H9 (cell line): ENCODE data around the gene VDR. TPM values are rescaled to one million over a fixed set of nuclear protein-coding genes. Genes with fewer than 3 reads are reported as not detected.

Experiments
- DNase-seq: peaks from one replicate; pipeline ENCODE4 v3.0.0-alpha.2; 2017
- H2AFZ ChIP-seq: one replicate; pipeline ENCODE4 v1.6.1; 2013; ENCODE audit warnings: mild to moderate bottlenecking, low read length, control low read depth, moderate library complexity
- H2AK5ac ChIP-seq: 2 replicates; pipeline ENCODE4 v1.6.1; 2013; ENCODE audit warnings: low read length, control low read depth, mixed read lengths; ENCODE audit not compliant: insufficient read length
- H2BK120ac ChIP-seq: one replicate; pipeline ENCODE4 v1.6.1; 2013; ENCODE audit warnings: low read depth, mild to moderate bottlenecking, low read length, control low read depth, inconsistent platforms; ENCODE audit not compliant: poor library complexity, severe bottlenecking
- H2BK12ac ChIP-seq: 2 replicates; pipeline ENCODE4 v1.6.1; 2013; ENCODE audit warnings: low read length, control low read depth, mixed read lengths, low read depth; ENCODE audit not compliant: insufficient read length
- H2BK15ac ChIP-seq: 2 replicates; pipeline ENCODE4 v1.6.1; 2013; ENCODE audit warnings: low read depth, low read length, control low read depth
- H2BK20ac ChIP-seq: one replicate; pipeline ENCODE4 v1.6.1; 2013; ENCODE audit warnings: low read depth, mild to moderate bottlenecking, low read length, control low read depth, inconsistent platforms; ENCODE audit not compliant: poor library complexity, severe bottlenecking
- H2BK5ac ChIP-seq: 2 replicates; pipeline ENCODE4 v1.6.1; 2013; ENCODE audit warnings: low read length, control low read depth, mixed read lengths; ENCODE audit not compliant: insufficient read length
- H3K14ac ChIP-seq: 2 replicates; pipeline ENCODE4 v1.6.1; 2013; ENCODE audit warnings: low read length, control low read depth; ENCODE audit not compliant: insufficient read depth
- H3K18ac ChIP-seq: 2 replicates; pipeline ENCODE4 v1.6.1; 2013; ENCODE audit warnings: low read depth, mild to moderate bottlenecking, mixed read lengths, low read length, control low read depth; ENCODE audit not compliant: insufficient read length
- H3K23ac ChIP-seq: 2 replicates; pipeline ENCODE4 v1.6.1; 2013; ENCODE audit warnings: low read length, control low read depth, mixed read lengths, low read depth; ENCODE audit not compliant: insufficient read length
- H3K23me2 ChIP-seq: 2 replicates; pipeline ENCODE4 v1.6.1; 2013; ENCODE audit warnings: low read depth, mild to moderate bottlenecking, mixed read lengths, low read length, control low read depth; ENCODE audit not compliant: insufficient read length, poor library complexity, severe bottlenecking
- H3K27ac ChIP-seq: 2 replicates; pipeline ENCODE4 v1.5.1; 2013; ENCODE audit warnings: low read length, control low read depth, mixed read lengths, low read depth; ENCODE audit not compliant: insufficient read length
- H3K27me3 ChIP-seq: 2 replicates; pipeline ENCODE4 v1.6.1; 2013; ENCODE audit warnings: low read length, control low read depth, inconsistent platforms; ENCODE audit not compliant: insufficient read depth
- H3K4ac ChIP-seq: 2 replicates; pipeline ENCODE4 v1.6.1; 2013; ENCODE audit warnings: low read depth, mild to moderate bottlenecking, control low read depth, inconsistent platforms, low read length, moderate library complexity
- H3K4me1 ChIP-seq: 2 replicates; pipeline ENCODE4 v1.6.1; 2013; ENCODE audit warnings: low read length, control low read depth, inconsistent platforms; ENCODE audit not compliant: insufficient read depth
- H3K4me2 ChIP-seq: 2 replicates; pipeline ENCODE4 v1.6.1; 2013; ENCODE audit warnings: low read length, control low read depth, mixed read lengths; ENCODE audit not compliant: insufficient read length, insufficient read depth
- H3K56ac ChIP-seq: 2 replicates; pipeline ENCODE4 v1.6.1; 2013; ENCODE audit warnings: low read depth, mild to moderate bottlenecking, mixed read lengths, low read length, control low read depth; ENCODE audit not compliant: insufficient read length
- H3K79me1 ChIP-seq: 2 replicates; pipeline ENCODE4 v1.6.1; 2013; ENCODE audit warnings: low read depth, mild to moderate bottlenecking, moderate library complexity, low read length, control low read depth, inconsistent platforms; ENCODE audit not compliant: insufficient read depth, poor library complexity, severe bottlenecking
- H3K79me2 ChIP-seq: 2 replicates; pipeline ENCODE4 v1.6.1; 2013; ENCODE audit warnings: low read length, control low read depth, inconsistent platforms; ENCODE audit not compliant: insufficient read depth
- H3K9ac ChIP-seq: 2 replicates; pipeline ENCODE4 v1.6.1; 2013; ENCODE audit warnings: low read length, control low read depth, mixed read lengths; ENCODE audit not compliant: insufficient read length; ENCODE audit errors: extremely low read depth
- H3K9me3 ChIP-seq: one replicate; pipeline ENCODE4 v1.6.1; 2013; ENCODE audit warnings: low read depth, low read length, inconsistent platforms; ENCODE audit not compliant: control insufficient read depth
- H3T11ph ChIP-seq: one replicate; pipeline ENCODE4 v1.6.1; 2013; ENCODE audit warnings: mild to moderate bottlenecking, low read length, control low read depth, inconsistent platforms
- H4K20me1 ChIP-seq: one replicate; pipeline ENCODE4 v1.6.1; 2013; ENCODE audit not compliant: control insufficient read depth, insufficient read length, insufficient read depth
- H4K5ac ChIP-seq: 2 replicates; pipeline ENCODE4 v1.6.1; 2013; ENCODE audit warnings: low read depth, mild to moderate bottlenecking, mixed read lengths, low read length, control low read depth; ENCODE audit not compliant: insufficient read length
- H4K8ac ChIP-seq: replicated peaks from 2 replicates; pipeline ENCODE4 v1.6.1; 2013; ENCODE audit warnings: low read length, control low read depth, mixed read lengths, low read depth; ENCODE audit not compliant: insufficient read length
- H4K91ac ChIP-seq: 2 replicates; pipeline ENCODE4 v1.6.1; 2013; ENCODE audit warnings: low read depth, mild to moderate bottlenecking, moderate library complexity, mixed read lengths, low read length, control low read depth; ENCODE audit not compliant: insufficient read length
- H3K27ac Mint-ChIP-seq, 3 experiments: 2 replicates in 2 of 3; 3 replicates in 1 of 3; pipeline ENCODE4 v1.8.0; 2020 to 2021; ENCODE audit warnings: mixed read lengths in 3 of 3, mild to moderate bottlenecking in 1 of 3, moderate library complexity in 1 of 3
- H3K27me3 Mint-ChIP-seq: 2 replicates; pipeline ENCODE4 v1.8.0; 2021; ENCODE audit warnings: low read depth, mild to moderate bottlenecking, moderate library complexity, mixed read lengths
- H3K36me3 Mint-ChIP-seq, 3 experiments: 2 replicates in 2 of 3; 3 replicates in 1 of 3; pipeline ENCODE4 v1.8.0; 2020 to 2021; ENCODE audit warnings: low read depth in 3 of 3, mixed read lengths in 3 of 3; ENCODE audit not compliant: insufficient read depth in 1 of 3
- H3K4me1 Mint-ChIP-seq, 2 experiments: 2 replicates each; pipeline ENCODE4 v1.8.0; 2020; ENCODE audit warnings: mixed read lengths in 2 of 2
- H3K4me3 Mint-ChIP-seq, 2 experiments: 2 replicates in 1 of 2; 3 replicates in 1 of 2; pipeline ENCODE4 v1.8.0; 2020 to 2021; ENCODE audit warnings: mild to moderate bottlenecking in 2 of 2, mixed read lengths in 2 of 2, moderate library complexity in 1 of 2
- H3K9me3 Mint-ChIP-seq, 2 experiments: 2 replicates in 1 of 2; 3 replicates in 1 of 2; pipeline ENCODE4 v1.8.0; 2020; ENCODE audit warnings: mild to moderate bottlenecking in 2 of 2, mixed read lengths in 2 of 2, moderate library complexity in 1 of 2
- CTCF ChIP-seq: fragments of 200-600 bp; sonication (generic); conservative IDR thresholded peaks from 3 replicates; pipeline ENCODE4 v1.8.0; 2021; ENCODE audit warnings: antibody characterized with exemption, mild to moderate bottlenecking
- WGBS: extraction: QIAGEN DNeasy Blood & Tissue Kit; methylation state at CpG from one replicate; pipeline ENCODE4 v1.1.7; 2013; ENCODE audit warnings: missing lambda C conversion rate, low lambda C conversion rate, mixed read lengths; ENCODE audit not compliant: insufficient read length; ENCODE audit errors: extremely low coverage; 5-methylcytosine and 5-hydroxymethylcytosine counted together
- total RNA-seq: library from RNA; stranded (reverse); gene quantifications from 2 replicates; pipeline ENCODE4 v1.2.1, GENCODE V29; 2021

VDR gene
- total RNA-seq, 1 experiment from 2014 or later = 0.61 TPM

GRCh38 chr12:47824635-47825034, 80.2 kb downstream of the VDR start:
- Histone ChIP-seq H4K20me1 (no peaks in the 10 kb centered on the region), H3K27me3 (no peaks in the 10 kb centered on the region), H2AK5ac (no peak overlapping the region), H3K4me2 (no peak overlapping the region), H2BK20ac (no peak overlapping the region), H2BK5ac (no peak overlapping the region), H3K79me2 (no peaks in the 10 kb centered on the region), H3K9ac (no peak overlapping the region), H3K9me3 (no peaks in the 10 kb centered on the region), H2BK12ac (no peak overlapping the region), H4K5ac (no peak overlapping the region), H3K23me2 (peaks cover 3% of the 10 kb centered on the region), H3K4ac (no peak overlapping the region), H2AFZ (no peak overlapping the region), H3K27ac (no peak overlapping the region), H4K91ac (no peak overlapping the region), H3K79me1 (no peaks in the 10 kb centered on the region), H3K14ac (no peak overlapping the region), H3K18ac (no peak overlapping the region), H3T11ph (no peak overlapping the region), H3K23ac (no peak overlapping the region), H3K4me1 (peaks cover 16% of the 10 kb centered on the region; the same call in 1 of the 2 replicates), H2BK15ac (no peak overlapping the region), H4K8ac (no peak overlapping the region), H3K56ac (no peak overlapping the region), H2BK120ac (no peak overlapping the region)
- Mint-ChIP-seq H3K27ac (no peak overlapping the region), H3K4me3 (no peak overlapping the region), H3K4me1 (peaks cover 46 to 56% of the 10 kb centered on the region in 2 experiments), H3K9me3 (no peaks in the 10 kb centered on the region), H3K27me3 (peaks cover 12% of the 10 kb centered on the region), H3K36me3 (no peaks in the 10 kb centered on the region)
- no peak for TF ChIP-seq CTCF
- DNase-seq = no peak
- WGBS = no CpG with 5 or more reads among the region's 3 CpGs
